WI38 (cell line): ENCODE data around the gene TCF4.

Source experiments
- H3K4me3 ChIP-seq: 2 replicates; pipeline ENCODE4 v1.5.1; 2011; ENCODE audit warnings: low read depth, mild to moderate bottlenecking, control low read depth, low read length
- CTCF ChIP-seq: IDR thresholded peaks from 2 replicates; pipeline ENCODE4 v1.5.1; 2012; ENCODE audit warnings: low read depth, mild to moderate bottlenecking, control low read depth, low read length

TCF4 gene

GRCh38 chr18:55433140-55433539 is 154.9 kb downstream of the TCF4 start:
- H3K4me3 ChIP-seq = no peak overlapping the region
- no peak for TF ChIP-seq CTCF

GRCh38 chr18:55432307-55433040 is 155.5 kb downstream of the TCF4 start:
- H3K4me3 ChIP-seq = no peak overlapping the region
- TF ChIP-seq CTCF = no peak

- no peak overlapping the region for H3K4me3 ChIP-seq
- no peak for TF ChIP-seq CTCF
Measured at GRCh38 chr18:55430026-55430425, 158.0 kb downstream of the TCF4 start.

GRCh38 chr18:55427951-55428350 is 160.0 kb downstream of the TCF4 start:
- no peak overlapping the region for H3K4me3 ChIP-seq
- no peak for TF ChIP-seq CTCF

- H3K4me3 ChIP-seq = no peak overlapping the region
Measured at GRCh38 chr18:55425698-55426097, 162.3 kb downstream of the TCF4 start.

GRCh38 chr18:55422456-55423180 is 165.4 kb downstream of the TCF4 start:
- TF ChIP-seq CTCF = no peak
- peak overlapping the region; percentile 52 for H3K4me3 ChIP-seq

More at GRCh38 chr18:55425698-55426097, 162.3 kb downstream of the TCF4 start:
- TF ChIP-seq CTCF = no peak
